CD4-positive, alpha-beta T cell (primary cell): ENCODE results near the gene SYNE3. TPM values are rescaled to one million over a fixed set of nuclear protein-coding genes. Genes with fewer than 3 reads are reported as not detected.

Experiments
- ATAC-seq: fragments of 200-7000 bp; cut with Tn5 transposase; one replicate; pipeline ENCODE4 v1.10.0; 2022; ENCODE audit warnings: mild to moderate bottlenecking; ENCODE audit not compliant: poor library complexity
- CTCF ChIA-PET: fragments of 350-600 bp; sonication (Branson Sonifier 250); formaldehyde crosslinking; loops from one replicate; lab custom pipeline; 2021; ENCODE audit warnings: antibody characterized with exemption, inconsistent platforms; lab: Charles Lee
- POLR2A ChIA-PET: fragments of 350-600 bp; sonication (Branson Sonifier 250); formaldehyde crosslinking; loops from one replicate; lab custom pipeline; 2021; ENCODE audit warnings: antibody characterized with exemption, inconsistent platforms; lab: Charles Lee
- DNase-seq, 14 experiments: peaks; one replicate each; pipeline ENCODE4 v3.0.0-alpha.2; 2013 to 2020; ENCODE audit warnings: mixed read lengths in 2 of 14
- H3K27ac ChIP-seq, 2 donors: one replicate each; pipeline versions ENCODE4 v1.5.1 to v1.7.0; 2013; ENCODE audit warnings: low read length in 2 of 2, low read depth in 1 of 2, mild to moderate bottlenecking in 1 of 2
- H3K27me3 ChIP-seq, 2 experiments: 1 replicate in 1 of 2; 2 replicates in 1 of 2; pipeline versions ENCODE4 v1.6.1 to v1.7.0; 2013; ENCODE audit warnings: low read length in 2 of 2, control low read depth in 1 of 2, mild to moderate bottlenecking in 1 of 2, moderate library complexity in 1 of 2; ENCODE audit not compliant: insufficient read depth in 2 of 2, control insufficient read depth in 1 of 2
- H3K36me3 ChIP-seq: one replicate; pipeline ENCODE4 v1.6.1; 2013; ENCODE audit warnings: low read length, control low read depth; ENCODE audit not compliant: insufficient read depth
- H3K4me1 ChIP-seq: one replicate; pipeline ENCODE4 v1.6.1; 2013; ENCODE audit warnings: low read length, control low read depth; ENCODE audit not compliant: insufficient read depth
- H3K4me3 ChIP-seq: one replicate; pipeline ENCODE4 v1.5.1; 2013; ENCODE audit warnings: mild to moderate bottlenecking, low read length, moderate library complexity
- H3K9me3 ChIP-seq, 2 experiments: 1 replicate in 1 of 2; 2 replicates in 1 of 2; pipeline versions ENCODE4 v1.6.1 to v1.7.0; 2013; ENCODE audit warnings: low read length in 2 of 2, mild to moderate bottlenecking in 2 of 2, control low read depth in 1 of 2, moderate library complexity in 1 of 2; ENCODE audit not compliant: control insufficient read depth in 1 of 2, insufficient read depth in 1 of 2
- H3K27ac Mint-ChIP-seq: one replicate; pipeline ENCODE4 v1.8.0; 2020; ENCODE audit warnings: mixed read lengths
- H3K27me3 Mint-ChIP-seq: one replicate; pipeline ENCODE4 v1.8.0; 2021; ENCODE audit warnings: mixed read lengths
- H3K36me3 Mint-ChIP-seq: one replicate; pipeline ENCODE4 v1.8.0; 2021; ENCODE audit warnings: low read depth, mixed read lengths
- H3K4me1 Mint-ChIP-seq: one replicate; pipeline ENCODE4 v1.8.0; 2021; ENCODE audit warnings: low read depth, mixed read lengths
- H3K4me3 Mint-ChIP-seq: one replicate; pipeline ENCODE4 v1.8.0; 2020; ENCODE audit warnings: mild to moderate bottlenecking, mixed read lengths
- H3K9me3 Mint-ChIP-seq: one replicate; pipeline ENCODE4 v1.8.0; 2020; ENCODE audit warnings: mixed read lengths
- CTCF ChIP-seq: fragments of 200-600 bp; IDR thresholded peaks from one replicate; pipeline ENCODE4 v1.8.0; 2022; ENCODE audit warnings: antibody characterized with exemption, mild to moderate bottlenecking
- intact Hi-C, 2 experiments: fragments of 100-400 bp; cut with DNase I in 1 of 2; cut with micrococcal nuclease in 1 of 2; formaldehyde crosslinking; loops; one replicate each; pipeline versions ENCODE4 v1.15.1 to v1.9.0; 2023 to 2025; cut with DNase I, micrococcal nuclease
- total RNA-seq, 174 experiments: library from RNA in 2 of 174; stranded (reverse) in 2 of 174; gene quantifications; one replicate each; pipeline ENCODE4 v1.2.3 and lab custom pipeline; 2021 to 2026

Gene SYNE3
- total RNA-seq, 2 experiments from 2014 or later = 29.4 to 31.4 TPM

- H3K36me3 ChIP-seq = no peaks in the 10 kb centered on the region
- no peak overlapping the region for H3K4me3 ChIP-seq
- H3K9me3 Mint-ChIP-seq = no peaks in the 10 kb centered on the region
- H3K4me1 ChIP-seq = peaks cover 93% of the 10 kb centered on the region
- POLR2A ChIA-PET = interaction anchor here (7.7 kb wide), 1 partner anchor 58 kb away, joined by 102 read pairs; no protein-coding TSS in a partner anchor
- peak overlapping the region in 1 of 2 donors; percentile 27 for H3K27ac ChIP-seq
- H3K4me3 Mint-ChIP-seq = no peak overlapping the region
- H3K36me3 Mint-ChIP-seq = no peaks in the 10 kb centered on the region
- H3K9me3 ChIP-seq = no peaks in the 10 kb centered on the region
- intact Hi-C loops = loop anchor here in 1 of 2 experiments (10.0 kb wide), 1 partner anchor 844 kb away; the partner anchor contains the start of genes ATG2B and GSKIP
- H3K27ac Mint-ChIP-seq = no peak overlapping the region
- DNase-seq (no peak), ATAC-seq (no peak)
- H3K27me3 ChIP-seq = no peaks in the 10 kb centered on the region
- CTCF ChIA-PET = interaction anchor here (4.7 kb wide), 1 partner anchor 79 kb away, joined by 18 read pairs; no protein-coding TSS in a partner anchor
- TF ChIP-seq CTCF = no peak
- H3K4me1 Mint-ChIP-seq = peaks cover 84% of the 10 kb centered on the region
- no peaks in the 10 kb centered on the region for H3K27me3 Mint-ChIP-seq
Observed at GRCh38 chr14:95521001-95521400, 4.6 kb upstream of the SYNE3 start.

GRCh38 chr14:95520346-95520745, 3.9 kb upstream of the SYNE3 start:
- peak overlapping the region; percentile 62 to 64 for H3K27ac ChIP-seq
- Mint-ChIP-seq H3K9me3 (no peaks in the 10 kb centered on the region), H3K27ac (peak overlapping the region; percentile 93), H3K4me1 (peaks cover 84% of the 10 kb centered on the region), H3K36me3 (no peaks in the 10 kb centered on the region), H3K27me3 (no peaks in the 10 kb centered on the region), H3K4me3 (peak overlapping the region; percentile 92)
- peak in 4 of 14 experiments; percentile 46 to 65 (median 54) for DNase-seq
- POLR2A ChIA-PET = interaction anchor here (0.7 to 7.7 kb wide), 10 partner anchors 13 to 363 kb away, joined by 3 to 102 read pairs (median 3); partner anchors contain the start of genes DICER1 and GLRX5
- intact Hi-C loops = loop anchor here in 1 of 2 experiments (10.0 kb wide), 1 partner anchor 844 kb away; the partner anchor contains the start of genes ATG2B and GSKIP
- H3K9me3 ChIP-seq = no peaks in the 10 kb centered on the region
- H3K36me3 ChIP-seq = no peaks in the 10 kb centered on the region
- H3K4me3 ChIP-seq = no peak overlapping the region
- H3K27me3 ChIP-seq = no peaks in the 10 kb centered on the region
- TF ChIP-seq CTCF = no peak
- CTCF ChIA-PET = interaction anchor here (1.4 to 4.7 kb wide), 3 partner anchors 12 to 78 kb away, joined by 4 to 18 read pairs (median 4); no protein-coding TSS in a partner anchor
- H3K4me1 ChIP-seq = peaks cover 92% of the 10 kb centered on the region
- no peak for ATAC-seq

GRCh38 chr14:95519699-95520098, 3.2 kb upstream of the SYNE3 start:
- Mint-ChIP-seq H3K9me3 (no peaks in the 10 kb centered on the region), H3K36me3 (no peaks in the 10 kb centered on the region), H3K4me3 (peak overlapping the region; percentile 92), H3K27me3 (no peaks in the 10 kb centered on the region), H3K27ac (peak overlapping the region; percentile 93), H3K4me1 (peaks cover 84% of the 10 kb centered on the region)
- Histone ChIP-seq H3K36me3 (no peaks in the 10 kb centered on the region), H3K4me3 (peak overlapping the region; percentile 23), H3K27me3 (no peaks in the 10 kb centered on the region), H3K27ac (peak overlapping the region; percentile 62 to 64), H3K4me1 (peaks cover 92% of the 10 kb centered on the region), H3K9me3 (no peaks in the 10 kb centered on the region)
- ATAC-seq = peak; percentile 27
- TF ChIP-seq CTCF = no peak
- CTCF ChIA-PET = interaction anchor here (1.4 to 4.7 kb wide), 3 partner anchors 12 to 78 kb away, joined by 4 to 18 read pairs (median 4); no protein-coding TSS in a partner anchor
- intact Hi-C loops = loop anchor here (2.0 to 10.0 kb wide), 7 partner anchors 15 to 845 kb away; partner anchors contain the start of genes ATG2B (in 1 of the 2), C14orf132 (in 1 of the 2), DICER1 (in 1 of the 2) and GLRX5 (in 1 of the 2)
- POLR2A ChIA-PET = interaction anchor here (0.7 to 7.7 kb wide), 11 partner anchors 12 to 362 kb away, joined by 3 to 102 read pairs (median 3); partner anchors contain the start of genes DICER1 and GLRX5
- DNase-seq = peak in 13 of 14 experiments; percentile 56 to 89 (median 65)
